ENCODE results near the gene SNX27. TPM values are rescaled to one million over a fixed set of nuclear protein-coding genes. Genes with fewer than 3 reads are reported as not detected.
"Not testable (repeated sequence)": the region's sequence is repeated elsewhere in the genome, so short reads cannot be mapped to it uniquely, and the experiment has no call there.

Gene SNX27
- total RNA-seq, 1 donor from 2014 or later, result 21.0 TPM

- no peak for DNase-seq (ENCODE audit: extremely low read depth, low read depth, low spot score)
These were observed 106.2 kb downstream of the SNX27 start for GRCh38 chr1:151718011-151718431.

GRCh38 chr1:151718666-151719065, 106.8 kb downstream of the SNX27 start:
- no peak for DNase-seq (ENCODE audit: extremely low read depth, low read depth, low spot score)

- no peak for DNase-seq (ENCODE audit: extremely low read depth, low read depth, low spot score)
These were observed 108.3 kb downstream of the SNX27 start for GRCh38 chr1:151720125-151720524.

- no peak for DNase-seq (ENCODE audit: extremely low read depth, low read depth, low spot score)
These were observed 108.7 kb downstream of the SNX27 start for GRCh38 chr1:151720554-151720953.

GRCh38 chr1:151720974-151721787, 109.3 kb downstream of the SNX27 start, which contains the start of gene RIIAD1:
RIIAD1 (plus strand) TSS chr1:151721522; CDS start chr1:151721537, 15 bp downstream.
- DNase-seq (ENCODE audit: extremely low read depth, low read depth, low spot score), result no peak

- DNase-seq (ENCODE audit: extremely low read depth, low read depth, low spot score), result no peak
These were observed 110.1 kb downstream of the SNX27 start for GRCh38 chr1:151721788-151722510.

- DNase-seq (ENCODE audit: extremely low read depth, low read depth, low spot score), result no peak
These were observed 112.0 kb downstream of the SNX27 start for GRCh38 chr1:151723726-151724370.

- DNase-seq (ENCODE audit: extremely low read depth, low read depth, low spot score), result no peak
These were observed 116.6 kb downstream of the SNX27 start for GRCh38 chr1:151728151-151729054.

DNA sequence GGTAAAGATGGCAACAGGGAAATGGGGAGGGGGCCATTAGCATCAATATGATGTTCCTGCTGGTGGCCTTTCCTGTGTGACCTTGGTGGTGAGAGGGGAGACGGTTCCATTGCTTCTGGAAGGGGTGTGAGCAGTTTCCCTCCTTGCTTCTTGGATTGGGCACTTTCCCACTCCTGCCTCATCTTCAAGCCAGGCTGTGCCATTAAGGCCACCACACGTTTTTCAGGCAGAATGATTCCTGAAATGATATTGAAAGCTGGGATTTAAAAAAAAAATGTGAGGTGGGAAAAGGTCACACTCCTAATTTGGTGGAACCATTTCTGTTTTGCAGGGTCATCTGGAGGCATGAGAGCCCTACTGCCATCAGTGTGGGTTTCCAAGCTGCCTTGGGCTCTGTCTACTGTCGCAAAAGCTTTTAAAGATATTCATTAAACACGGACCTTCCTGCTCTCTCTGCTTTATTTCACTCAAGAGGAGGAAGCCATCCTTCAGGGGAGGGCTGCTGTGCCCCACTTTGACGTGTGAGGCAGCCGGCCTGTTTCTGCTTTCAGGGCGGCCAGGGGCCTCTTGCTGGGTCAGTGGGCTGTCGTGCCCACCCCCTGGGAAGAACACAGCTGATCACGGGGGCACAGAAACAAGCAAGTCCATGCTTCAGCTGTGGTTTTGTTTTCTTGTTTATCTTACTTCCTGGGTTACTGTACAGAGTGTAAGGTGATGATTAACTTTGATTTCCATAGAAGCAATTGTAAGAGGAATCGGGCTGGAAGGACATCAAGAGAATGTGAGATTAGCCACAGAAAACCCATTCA, 117.5 kb downstream of the SNX27 start:
- no peak for DNase-seq (ENCODE audit: extremely low read depth, low read depth, low spot score)

- DNase-seq (ENCODE audit: extremely low read depth, low read depth, low spot score), result no peak
These were observed 118.1 kb downstream of the SNX27 start for GRCh38 chr1:151729966-151730291.

DNA sequence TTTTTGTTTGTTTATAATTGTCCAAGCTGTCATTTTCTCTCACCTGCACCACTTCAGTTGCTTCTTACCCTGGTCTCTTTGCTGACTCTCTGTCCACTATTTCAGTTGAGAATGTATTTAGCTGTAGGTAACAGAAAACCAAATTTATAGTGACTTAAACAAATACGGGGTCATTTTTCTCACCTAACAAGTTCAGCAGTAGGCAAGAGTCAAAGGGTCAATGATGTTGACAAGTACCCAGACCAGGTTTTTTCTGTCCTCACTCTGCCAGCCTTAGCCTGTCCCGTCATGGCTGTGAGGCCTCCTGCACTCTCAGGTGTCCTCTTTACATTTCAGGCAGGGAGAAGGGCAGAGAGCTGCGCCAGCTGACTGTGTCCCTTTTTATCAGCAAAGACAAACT, 121.3 kb downstream of the SNX27 start:
- no peak for DNase-seq (ENCODE audit: extremely low read depth, low read depth, low spot score)

GRCh38 chr1:151733995-151734394, 122.1 kb downstream of the SNX27 start:
- DNase-seq (ENCODE audit: extremely low read depth, low read depth, low spot score), result not testable (repeated sequence)

DNA sequence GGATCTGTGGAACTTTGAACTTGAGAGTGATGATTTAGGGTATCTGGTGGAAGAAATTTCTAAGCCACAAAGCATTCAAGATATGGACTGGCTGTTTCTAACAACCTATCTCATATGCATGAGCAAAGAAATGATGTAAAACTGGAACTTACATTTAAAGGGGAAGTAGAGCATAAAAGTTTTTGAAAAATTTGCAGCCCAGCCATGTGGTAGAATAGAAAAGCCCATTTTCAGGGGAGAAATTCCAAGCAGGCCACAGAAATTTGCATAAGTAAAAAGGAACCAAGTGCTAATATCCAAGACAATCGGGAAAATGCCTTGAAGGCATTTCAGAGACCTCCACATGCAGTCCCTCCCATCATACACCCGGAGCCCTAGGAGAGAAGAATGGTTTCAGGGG, 125.2 kb downstream of the SNX27 start:
- DNase-seq (ENCODE audit: extremely low read depth, low read depth, low spot score), result no peak

DNA sequence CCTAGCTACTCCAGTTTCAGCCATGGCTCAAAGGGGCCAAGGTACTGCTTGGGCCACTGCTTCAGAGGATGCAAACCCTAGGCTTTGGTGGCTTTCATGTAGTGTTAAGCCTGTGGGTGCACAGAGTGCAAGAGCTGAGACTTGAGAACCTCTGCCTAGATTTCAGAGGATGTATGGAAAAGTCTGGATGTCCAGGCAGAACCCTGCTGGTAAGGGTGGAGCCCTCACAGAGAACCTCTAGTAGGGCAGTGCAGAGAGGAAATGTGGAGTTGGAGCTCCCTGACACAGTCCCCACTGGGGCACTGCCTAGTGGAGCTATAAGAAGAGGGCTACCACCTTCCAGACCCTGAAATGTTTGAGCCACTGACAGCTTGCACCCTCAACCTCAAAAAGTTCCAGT, 125.6 kb downstream of the SNX27 start:
- no peak for DNase-seq (ENCODE audit: extremely low read depth, low read depth, low spot score)

- DNase-seq (ENCODE audit: extremely low read depth, low read depth, low spot score), result no peak
These were observed 127.9 kb downstream of the SNX27 start for GRCh38 chr1:151739590-151740355.

GRCh38 chr1:151741516-151741915, 129.7 kb downstream of the SNX27 start:
- no peak for DNase-seq (ENCODE audit: extremely low read depth, low read depth, low spot score)
